ENCODE measurements around the gene PUS10.
"Not testable (repeated sequence)": the region's sequence is repeated elsewhere in the genome, so short reads cannot be mapped to it uniquely, and the experiment has no call there.

Gene PUS10

DNA sequence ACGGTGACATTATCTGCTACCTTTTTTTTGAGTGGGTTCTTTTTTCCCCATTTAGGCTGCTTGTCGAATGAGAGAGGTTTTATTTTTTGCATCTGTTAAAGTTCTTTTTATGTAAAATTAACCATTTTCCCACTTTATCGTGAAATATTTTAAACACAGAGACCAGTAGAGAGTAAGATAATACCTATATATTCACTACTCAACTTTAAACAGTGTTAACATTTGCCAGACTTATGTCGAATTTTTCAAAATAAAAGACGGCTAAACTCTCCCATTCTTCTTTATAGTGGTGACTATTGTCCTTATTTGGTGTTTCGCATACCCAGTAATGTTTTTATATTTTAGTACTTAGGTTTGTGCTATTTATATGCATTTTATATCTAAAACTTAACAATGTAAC lies 743 bp upstream of the PUS10 start:
- Histone ChIP-seq H3K4me1 (ENCODE audit: insufficient read depth, insufficient read length) (no peaks in the 10 kb centered on the region), H3K36me3 (ENCODE audit: insufficient read depth, insufficient read length, low read length) (peaks cover 14% of the 10 kb centered on the region), H3K27me3 (ENCODE audit: insufficient read depth, insufficient read length) (no peaks in the 10 kb centered on the region), H3K9ac (ENCODE audit: insufficient read length, low read depth) (peak overlapping the region; percentile 79), H3K9me3 (ENCODE audit: insufficient read depth, low read length) (no peaks in the 10 kb centered on the region; the same call in 1 of the 2 replicates), H3K4me3 (ENCODE audit: insufficient read length, low read depth) (peak overlapping the region; percentile 82)
- DNase-seq (ENCODE audit: low read depth, low spot score) = no peak
- TF ChIP-seq YY1 (IDR thresholded peaks at IDR 0.05; ENCODE audit: insufficient read depth, insufficient read length) (no peak), ZNF274 (IDR thresholded peaks at IDR 0.05; ENCODE audit: low read depth, low read length) (no peak), SUZ12 (IDR thresholded peaks at IDR 0.05; ENCODE audit: extremely low read depth, insufficient read depth, insufficient read length) (no peak)

DNA sequence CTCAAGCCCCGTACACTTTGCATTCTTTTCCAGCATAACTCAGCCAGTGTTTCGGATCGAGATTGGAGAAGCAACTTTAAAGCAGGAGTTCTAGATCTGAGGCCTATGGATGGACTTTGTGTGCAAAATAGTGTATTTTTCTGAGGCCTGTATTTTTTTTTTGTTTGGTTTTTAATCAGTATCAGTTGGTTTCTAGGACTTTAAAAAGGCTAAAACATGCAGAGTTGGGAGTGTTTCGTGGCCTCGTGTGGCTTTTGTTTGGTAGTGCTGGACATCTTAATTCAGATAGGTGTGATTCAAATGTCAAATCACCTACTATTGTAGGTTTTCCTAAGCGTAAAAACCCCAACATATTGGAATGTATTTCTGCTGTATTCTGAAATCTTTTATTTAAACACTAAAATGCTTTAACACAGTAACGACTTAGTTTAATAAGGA lies 282 bp upstream of the PUS10 start:
- DNase-seq (ENCODE audit: low read depth, low spot score) = no peak
- H3K36me3 ChIP-seq (ENCODE audit: insufficient read depth, insufficient read length, low read length) = peaks cover 12% of the 10 kb centered on the region

DNA sequence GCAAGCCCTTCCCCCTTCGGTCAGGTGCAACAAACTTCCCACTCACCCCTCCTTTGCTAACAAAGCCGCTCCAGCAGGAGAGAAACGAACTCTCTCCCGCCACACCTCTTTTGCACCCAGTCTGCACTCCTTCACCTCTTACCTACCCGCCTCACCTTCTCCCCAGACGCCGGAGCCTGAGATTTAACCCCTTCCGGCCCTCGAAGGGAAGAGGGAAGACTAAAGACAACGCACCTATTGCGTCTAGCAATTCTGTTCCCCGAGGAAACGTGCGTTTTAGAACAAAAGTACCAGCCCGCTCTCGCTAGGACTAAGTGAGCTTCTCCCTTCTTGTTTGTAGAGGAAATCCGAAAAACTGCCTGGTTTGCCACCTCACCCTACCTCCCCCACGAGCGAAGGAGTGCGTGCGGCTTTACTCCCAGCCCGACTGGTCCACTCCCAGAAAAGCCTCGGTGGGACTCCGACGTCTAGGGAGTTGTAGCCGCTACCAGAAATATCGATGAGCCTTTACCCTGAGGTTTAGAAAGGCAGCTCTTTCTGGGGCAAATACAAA lies 976 bp downstream of the PUS10 start:
- Histone ChIP-seq H3K4me3 (ENCODE audit: insufficient read length, low read depth) (peak overlapping the region; percentile 82), H3K9me3 (ENCODE audit: insufficient read depth, low read length) (no peaks in the 10 kb centered on the region; the same call in 1 of the 2 replicates), H3K4me1 (ENCODE audit: insufficient read depth, insufficient read length) (no peaks in the 10 kb centered on the region), H3K36me3 (ENCODE audit: insufficient read depth, insufficient read length, low read length) (peaks cover 6% of the 10 kb centered on the region), H3K9ac (ENCODE audit: insufficient read length, low read depth) (peak overlapping the region; percentile 79), H3K27me3 (ENCODE audit: insufficient read depth, insufficient read length) (no peaks in the 10 kb centered on the region)
- no peak for TF ChIP-seq YY1 (IDR thresholded peaks at IDR 0.05; ENCODE audit: insufficient read depth, insufficient read length)
- no peak for TF ChIP-seq ZNF274 (IDR thresholded peaks at IDR 0.05; ENCODE audit: low read depth, low read length)
- no peak for TF ChIP-seq SUZ12 (IDR thresholded peaks at IDR 0.05; ENCODE audit: extremely low read depth, insufficient read depth, insufficient read length)
- DNase-seq (ENCODE audit: low read depth, low spot score) = peak; percentile 80

More for the DNA sequence above, 282 bp upstream of the PUS10 start:
- no peaks in the 10 kb centered on the region for H3K4me1 ChIP-seq (ENCODE audit: insufficient read depth, insufficient read length)
- peak overlapping the region; percentile 79 for H3K9ac ChIP-seq (ENCODE audit: insufficient read length, low read depth)
- TF ChIP-seq SUZ12 (IDR thresholded peaks at IDR 0.05; ENCODE audit: extremely low read depth, insufficient read depth, insufficient read length) (no peak), YY1 (IDR thresholded peaks at IDR 0.05; ENCODE audit: insufficient read depth, insufficient read length) (no peak), ZNF274 (IDR thresholded peaks at IDR 0.05; ENCODE audit: low read depth, low read length) (no peak)
- no peaks in the 10 kb centered on the region; the same call in 1 of the 2 replicates for H3K9me3 ChIP-seq (ENCODE audit: insufficient read depth, low read length)
- H3K27me3 ChIP-seq (ENCODE audit: insufficient read depth, insufficient read length) = no peaks in the 10 kb centered on the region
- peak overlapping the region; percentile 82 for H3K4me3 ChIP-seq (ENCODE audit: insufficient read length, low read depth)

DNA sequence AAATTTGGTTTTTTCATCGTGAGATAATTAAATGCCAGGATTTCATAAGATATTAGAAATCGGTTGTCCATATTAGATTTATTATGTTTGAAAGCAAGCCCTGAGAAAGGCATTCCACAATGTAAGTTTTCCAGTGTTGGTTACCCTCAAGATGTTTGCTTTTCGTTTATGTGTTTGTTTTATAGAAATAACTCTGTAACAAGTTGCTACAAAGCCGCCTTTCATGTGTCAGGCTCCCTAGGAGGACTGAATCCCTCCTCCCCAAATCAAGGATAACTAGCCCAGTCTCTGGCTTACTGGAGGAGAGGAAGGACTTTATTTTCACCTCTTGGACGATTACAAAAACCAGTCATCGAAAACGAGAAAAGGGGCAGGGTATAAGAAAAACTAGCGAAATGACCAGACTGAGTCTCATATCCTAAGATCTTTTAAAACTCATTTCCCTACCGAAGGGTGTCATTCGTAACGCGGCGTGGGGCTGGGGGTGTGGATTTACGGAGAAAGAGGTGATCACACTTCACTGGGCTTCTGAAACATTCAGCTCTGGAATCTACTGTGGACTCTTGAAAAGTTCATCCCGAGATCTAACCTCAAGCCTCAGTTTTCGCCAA lies 1.6 kb downstream of the PUS10 start:
- TF ChIP-seq ZNF274 (IDR thresholded peaks at IDR 0.05; ENCODE audit: low read depth, low read length) = no peak
- TF ChIP-seq SUZ12 (IDR thresholded peaks at IDR 0.05; ENCODE audit: extremely low read depth, insufficient read depth, insufficient read length) = no peak
- H3K27me3 ChIP-seq (ENCODE audit: insufficient read depth, insufficient read length) = no peaks in the 10 kb centered on the region
- H3K9ac ChIP-seq (ENCODE audit: insufficient read length, low read depth) = peak overlapping the region; percentile 79
- no peaks in the 10 kb centered on the region for H3K4me1 ChIP-seq (ENCODE audit: insufficient read depth, insufficient read length)
- DNase-seq (ENCODE audit: low read depth, low spot score) = no peak
- no peaks in the 10 kb centered on the region; the same call in 1 of the 2 replicates for H3K9me3 ChIP-seq (ENCODE audit: insufficient read depth, low read length)
- H3K4me3 ChIP-seq (ENCODE audit: insufficient read length, low read depth) = peak overlapping the region; percentile 82
- H3K36me3 ChIP-seq (ENCODE audit: insufficient read depth, insufficient read length, low read length) = peaks cover 6% of the 10 kb centered on the region

DNA sequence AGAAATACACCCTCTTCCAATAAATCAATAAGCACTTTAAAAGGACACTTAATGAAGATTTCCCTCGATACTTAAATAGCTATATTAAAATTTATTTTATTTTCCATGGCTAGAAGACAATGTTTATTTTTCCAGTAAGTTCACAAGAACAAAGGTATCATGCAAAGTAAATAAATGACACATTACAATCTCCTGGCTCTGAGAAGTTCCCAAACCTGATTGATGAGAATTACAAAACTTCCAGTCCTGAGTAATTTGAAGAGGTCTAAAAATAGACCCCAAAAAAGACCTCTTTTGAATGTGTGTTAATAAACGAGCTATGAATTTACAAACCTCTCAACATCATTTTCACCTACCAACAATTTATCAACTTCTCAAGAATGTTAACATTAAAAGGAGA lies 2.1 kb downstream of the PUS10 start:
- Histone ChIP-seq H3K9me3 (ENCODE audit: insufficient read depth, low read length) (no peaks in the 10 kb centered on the region), H3K9ac (ENCODE audit: insufficient read length, low read depth) (peak overlapping the region; percentile 79), H3K4me3 (ENCODE audit: insufficient read length, low read depth) (no peak overlapping the region), H3K27me3 (ENCODE audit: insufficient read depth, insufficient read length) (no peaks in the 10 kb centered on the region), H3K4me1 (ENCODE audit: insufficient read depth, insufficient read length) (no peaks in the 10 kb centered on the region), H3K36me3 (ENCODE audit: insufficient read depth, insufficient read length, low read length) (peaks cover 1% of the 10 kb centered on the region)
- DNase-seq (ENCODE audit: low read depth, low spot score) = no peak
- no peak for TF ChIP-seq SUZ12 (IDR thresholded peaks at IDR 0.05; ENCODE audit: extremely low read depth, insufficient read depth, insufficient read length)
- TF ChIP-seq ZNF274 (IDR thresholded peaks at IDR 0.05; ENCODE audit: low read depth, low read length) = no peak
- TF ChIP-seq YY1 (IDR thresholded peaks at IDR 0.05; ENCODE audit: insufficient read depth, insufficient read length) = no peak

DNA sequence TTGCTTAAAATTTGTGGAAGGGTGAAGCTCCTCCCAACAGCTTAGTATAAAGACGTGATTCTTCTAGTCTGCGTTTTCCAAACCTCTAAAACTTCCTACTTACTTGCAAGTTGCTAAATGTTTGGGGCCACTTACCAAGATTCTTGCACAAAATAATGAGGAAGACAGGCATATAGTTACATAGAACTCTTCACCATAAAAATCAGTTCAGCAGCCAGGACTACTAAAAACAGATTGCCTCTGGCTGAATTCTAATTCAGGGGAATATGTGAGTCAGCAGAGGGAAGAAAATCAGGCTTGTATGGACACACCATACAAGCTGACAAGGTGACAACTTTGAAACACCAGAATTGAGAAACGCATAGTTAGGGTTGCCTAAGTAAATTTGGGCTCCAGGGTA lies 3.3 kb downstream of the PUS10 start:
- H3K9me3 ChIP-seq (ENCODE audit: insufficient read depth, low read length) = no peaks in the 10 kb centered on the region

DNA sequence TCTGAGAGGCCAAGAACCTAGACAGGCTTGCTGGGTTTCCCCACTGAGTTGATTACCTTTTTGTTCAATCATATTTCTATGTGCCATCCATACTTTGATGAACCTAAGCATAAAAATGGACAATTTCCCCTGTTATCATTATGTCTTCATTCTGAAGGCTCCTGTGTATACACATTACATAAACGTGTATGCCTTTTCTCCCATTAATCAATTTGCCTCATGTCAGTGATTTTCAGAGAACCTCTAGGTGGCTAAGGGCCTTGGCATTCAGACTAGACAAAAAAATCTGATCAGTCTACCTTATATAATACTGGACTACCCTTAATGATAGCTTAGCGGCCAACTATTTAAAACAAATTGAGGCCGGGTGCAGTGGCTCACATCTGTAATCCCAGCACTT lies 4.7 kb downstream of the PUS10 start:
- TF ChIP-seq SUZ12 (IDR thresholded peaks at IDR 0.05; ENCODE audit: extremely low read depth, insufficient read depth, insufficient read length) (no peak), ZNF274 (IDR thresholded peaks at IDR 0.05; ENCODE audit: low read depth, low read length) (no peak), YY1 (IDR thresholded peaks at IDR 0.05; ENCODE audit: insufficient read depth, insufficient read length) (no peak)
- Histone ChIP-seq H3K9me3 (ENCODE audit: insufficient read depth, low read length) (no peaks in the 10 kb centered on the region), H3K36me3 (ENCODE audit: insufficient read depth, insufficient read length, low read length) (no peaks in the 10 kb centered on the region), H3K4me1 (ENCODE audit: insufficient read depth, insufficient read length) (no peaks in the 10 kb centered on the region), H3K9ac (ENCODE audit: insufficient read length, low read depth) (no peak overlapping the region), H3K27me3 (ENCODE audit: insufficient read depth, insufficient read length) (no peaks in the 10 kb centered on the region), H3K4me3 (ENCODE audit: insufficient read length, low read depth) (no peak overlapping the region)
- no peak for DNase-seq (ENCODE audit: low read depth, low spot score)

More for the DNA sequence above, 3.3 kb downstream of the PUS10 start:
- Histone ChIP-seq H3K27me3 (ENCODE audit: insufficient read depth, insufficient read length) (no peaks in the 10 kb centered on the region), H3K36me3 (ENCODE audit: insufficient read depth, insufficient read length, low read length) (no peaks in the 10 kb centered on the region), H3K9ac (ENCODE audit: insufficient read length, low read depth) (no peak overlapping the region), H3K4me3 (ENCODE audit: insufficient read length, low read depth) (no peak overlapping the region), H3K4me1 (ENCODE audit: insufficient read depth, insufficient read length) (no peaks in the 10 kb centered on the region)
- no peak for DNase-seq (ENCODE audit: low read depth, low spot score)
- TF ChIP-seq SUZ12 (IDR thresholded peaks at IDR 0.05; ENCODE audit: extremely low read depth, insufficient read depth, insufficient read length) (no peak), ZNF274 (IDR thresholded peaks at IDR 0.05; ENCODE audit: low read depth, low read length) (no peak), YY1 (IDR thresholded peaks at IDR 0.05; ENCODE audit: insufficient read depth, insufficient read length) (no peak)

DNA sequence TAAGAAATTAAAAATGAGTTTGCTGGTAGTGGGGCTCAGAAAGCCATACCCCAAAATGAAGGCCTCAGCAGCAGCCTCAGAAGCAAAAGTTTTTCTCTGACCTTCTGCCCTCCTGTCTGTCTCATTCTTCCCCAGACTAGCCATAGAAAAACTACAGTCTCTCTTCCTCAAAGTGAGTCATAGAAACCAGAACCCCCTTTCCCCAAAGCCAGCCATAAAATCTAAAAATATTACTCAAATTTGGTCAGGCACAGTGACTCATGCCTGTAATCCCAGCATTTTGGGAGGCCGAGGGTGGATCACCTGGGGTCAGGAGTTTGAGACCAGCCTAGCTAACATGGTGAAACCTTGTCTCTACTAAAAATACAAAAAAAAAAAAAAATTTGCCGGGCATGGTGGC lies 5.8 kb downstream of the PUS10 start:
- H3K4me1 ChIP-seq (ENCODE audit: insufficient read depth, insufficient read length); H3K9me3 ChIP-seq (ENCODE audit: insufficient read depth, low read length); H3K27me3 ChIP-seq (ENCODE audit: insufficient read depth, insufficient read length); H3K36me3 ChIP-seq (ENCODE audit: insufficient read depth, insufficient read length, low read length); DNase-seq (ENCODE audit: low read depth, low spot score); H3K9ac ChIP-seq (ENCODE audit: insufficient read length, low read depth); H3K4me3 ChIP-seq (ENCODE audit: insufficient read length, low read depth): not testable (repeated sequence)

All from NT2/D1 (cell line).